GM21390 (cell line): ENCODE data around the gene SYCP2L.
"Not testable (repeated sequence)": the region's sequence is repeated elsewhere in the genome, so short reads cannot be mapped to it uniquely, and the experiment has no call there.

Source experiments
- ATAC-seq: cut with Tn5 transposase; IDR thresholded peaks from one replicate; pipeline ENCODE4 v1.9.1; 2021; ENCODE audit not compliant: unreplicated experiment

Gene SYCP2L

DNA sequence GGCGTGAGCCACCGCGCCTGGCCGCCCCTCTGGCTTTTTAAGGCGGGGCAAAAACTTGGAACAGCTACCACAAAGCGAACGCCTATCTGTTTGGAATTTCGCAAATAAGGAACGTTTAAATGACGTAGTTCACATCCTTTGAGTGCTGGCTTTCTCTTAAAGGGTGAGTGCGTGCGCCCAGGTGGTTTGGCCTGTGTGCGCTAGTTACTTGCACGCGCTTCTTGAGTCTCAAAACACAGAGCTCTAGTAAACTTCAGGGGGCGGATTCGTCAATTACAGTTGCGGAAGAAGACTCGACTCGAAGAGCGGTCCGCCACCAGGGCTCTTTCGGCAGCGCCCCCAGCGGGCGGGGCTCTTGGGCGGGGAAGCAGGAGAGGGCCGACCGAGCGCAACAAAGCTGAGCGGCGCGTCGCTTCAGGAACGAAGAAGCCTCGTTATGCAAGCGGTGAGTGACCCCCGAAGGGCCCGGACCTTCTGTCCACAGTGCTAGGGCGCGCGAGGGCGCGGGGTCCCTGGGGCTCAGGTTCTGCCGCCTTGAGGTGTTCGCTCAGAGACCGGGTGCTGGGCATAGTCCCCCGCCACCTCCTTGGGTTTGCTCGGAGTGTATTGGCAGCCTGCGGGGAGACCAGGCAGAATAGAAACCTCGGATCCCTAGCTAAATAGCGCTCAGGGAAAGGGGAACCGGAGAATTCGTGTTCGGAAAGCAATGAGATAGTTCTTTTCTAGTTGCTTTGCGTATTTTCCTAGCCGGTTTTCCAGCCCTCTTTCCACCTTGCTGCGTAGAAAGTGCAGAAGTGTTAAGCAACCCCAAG is at the start of gene SYCP2L:
Gene SYCP2L (plus strand): TSS at position 362 of the 812 bp plus-strand sequence. CDS start 75 bp downstream, at position 437.
- no peak for ATAC-seq

DNA sequence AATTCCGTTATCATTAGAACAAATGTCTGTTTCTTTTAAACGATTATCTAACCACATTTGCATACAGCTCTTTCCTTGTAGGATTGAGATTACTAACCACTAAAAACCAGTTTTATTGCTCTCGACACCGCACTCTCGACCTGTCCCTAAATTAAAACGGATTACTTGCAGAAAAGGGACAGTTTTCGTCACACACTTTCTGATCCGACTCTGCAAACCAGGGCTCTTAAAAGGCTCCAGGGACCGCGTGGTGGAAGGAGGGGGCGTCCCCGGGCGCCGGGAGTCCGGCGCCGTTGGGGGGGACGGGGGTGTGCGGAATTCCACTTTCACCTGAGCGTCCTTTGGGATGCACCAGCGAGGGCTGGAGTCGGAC is 49.2 kb upstream of the SYCP2L start:
- ATAC-seq, result no peak

GRCh38 chr6:10837995-10838793 is 48.7 kb upstream of the SYCP2L start, which contains the start of gene MAK:
TSS of gene MAK (minus strand) at chr6:10838539. CDS start at chr6:10830648, 7,891 bp downstream.
- peak; percentile 78 for ATAC-seq

DNA sequence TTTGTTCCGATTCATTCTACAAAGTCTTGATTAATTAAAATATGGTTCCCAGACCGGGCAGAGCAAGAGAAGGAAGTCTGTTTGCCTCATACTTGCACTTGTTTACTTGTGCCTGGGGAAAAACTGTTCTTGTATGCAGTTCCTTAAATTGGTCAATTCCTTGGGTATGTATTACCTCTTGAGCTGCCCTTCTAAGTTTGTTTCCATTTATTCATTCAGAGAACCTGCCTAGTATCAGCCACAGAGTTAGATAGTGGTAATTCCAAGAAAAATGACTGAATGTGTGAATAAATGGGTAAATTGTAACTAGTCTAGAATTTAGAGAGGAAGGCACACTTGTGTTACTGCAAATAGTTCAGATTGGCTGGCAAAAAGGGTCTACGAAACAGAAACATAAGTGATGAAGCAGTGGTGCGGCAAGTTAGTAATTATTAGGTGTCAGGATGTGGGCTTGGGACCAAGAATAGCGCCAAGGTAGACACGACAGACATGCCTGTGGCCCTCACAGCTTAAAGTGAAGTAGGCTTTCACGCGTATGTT is 48.0 kb upstream of the SYCP2L start:
- ATAC-seq, result peak; percentile 72

DNA sequence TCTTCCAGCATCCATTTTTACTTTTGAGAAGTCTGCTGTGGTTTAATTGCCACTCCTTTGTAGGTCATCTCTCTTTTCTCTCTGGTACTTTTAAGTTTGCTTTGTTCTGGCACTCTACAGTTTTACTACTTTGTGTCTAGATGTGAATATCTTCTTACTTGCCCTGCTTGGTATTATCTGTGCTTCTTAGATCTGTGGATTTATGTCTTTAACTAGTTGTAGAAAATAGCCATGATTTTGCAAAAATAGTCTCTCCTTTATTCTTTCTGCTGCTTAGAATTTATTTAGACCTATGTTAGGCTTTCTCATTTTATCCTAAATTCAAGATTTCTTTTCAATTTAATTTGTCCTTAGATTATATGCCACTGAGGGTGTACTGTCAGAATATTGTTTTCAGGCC is 43.3 kb upstream of the SYCP2L start:
- no peak for ATAC-seq

DNA sequence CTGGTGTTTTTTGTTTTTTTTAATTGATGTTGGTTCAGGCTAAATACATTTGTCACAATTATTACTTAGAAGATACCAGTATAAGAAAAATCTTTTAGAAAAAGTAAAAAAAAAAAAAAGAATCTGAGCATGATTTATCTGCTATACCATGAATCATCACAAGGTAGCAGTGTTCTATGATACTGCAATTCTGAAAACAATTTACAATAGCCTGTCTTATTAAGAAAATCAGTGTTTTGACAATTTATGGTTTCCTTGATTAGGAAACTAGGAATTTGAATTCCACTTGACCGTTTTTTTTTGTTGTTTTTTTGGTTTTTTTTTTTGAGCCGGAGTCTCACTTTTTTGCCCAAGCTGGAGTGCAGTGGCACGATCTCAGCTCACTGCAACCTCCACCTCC is 39.2 kb upstream of the SYCP2L start:
- no peak for ATAC-seq

GRCh38 chr6:10849901-10850300 is 37.0 kb upstream of the SYCP2L start:
- no peak for ATAC-seq

DNA sequence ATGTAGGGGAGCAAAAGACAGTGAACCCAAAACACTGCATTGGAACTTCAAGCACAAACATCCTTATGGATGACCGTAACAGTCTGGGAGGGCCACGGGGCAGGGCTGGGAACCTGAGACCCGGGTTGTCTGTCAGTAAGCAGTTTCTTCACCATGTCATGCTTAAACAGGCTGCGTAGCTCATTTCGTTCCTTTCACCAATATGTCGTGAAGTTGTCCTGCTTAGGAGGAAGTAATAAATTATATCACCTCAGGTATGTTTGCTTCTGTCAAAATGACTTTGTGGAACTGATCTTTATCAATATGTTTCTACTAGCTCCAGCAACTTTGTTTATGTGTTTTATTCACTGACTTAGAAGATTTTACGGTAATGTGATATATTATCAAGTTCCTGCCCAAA is 36.1 kb upstream of the SYCP2L start:
- no peak for ATAC-seq

- ATAC-seq, result no peak
Observed at GRCh38 chr6:10852361-10852960, 34.4 kb upstream of the SYCP2L start.

- ATAC-seq, result not testable (repeated sequence)
Observed at GRCh38 chr6:10853849-10854300, 33.0 kb upstream of the SYCP2L start.

DNA sequence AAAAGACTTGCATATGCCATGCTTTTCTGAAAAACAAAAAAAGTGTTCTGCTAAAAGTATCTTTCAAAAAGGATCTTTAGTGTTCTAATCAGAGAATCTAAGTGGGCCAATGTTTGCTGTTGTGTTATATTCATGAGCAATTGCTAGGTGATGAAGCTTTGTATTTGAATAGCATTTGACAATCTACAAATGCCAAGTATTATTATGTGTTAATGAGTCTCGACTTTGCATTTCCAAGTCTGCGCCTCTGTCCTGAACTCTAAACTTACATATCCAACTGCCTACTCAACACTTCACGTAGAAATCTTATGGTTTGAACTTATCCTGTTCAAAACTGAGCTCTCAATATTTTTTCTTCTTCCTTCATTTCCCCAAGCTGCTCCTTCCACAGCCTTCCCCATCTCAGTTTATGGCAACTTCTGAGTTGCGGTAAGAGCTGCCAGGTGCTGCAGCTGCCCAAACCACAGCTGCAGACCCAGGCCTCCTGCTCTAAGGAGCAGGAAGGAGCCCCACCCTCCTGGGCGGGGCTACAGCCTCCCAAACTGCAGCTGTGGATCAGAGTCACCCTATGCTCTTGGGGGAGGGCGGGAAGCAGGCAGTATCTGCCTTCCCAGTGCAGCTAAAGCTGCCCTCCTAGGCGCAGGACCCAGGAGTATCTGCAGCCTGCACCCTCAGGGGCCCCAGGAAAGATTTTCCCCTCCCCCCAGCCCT is 31.8 kb upstream of the SYCP2L start:
- ATAC-seq, result no peak

- ATAC-seq, result no peak
Observed at GRCh38 chr6:10857259-10857658, 29.6 kb upstream of the SYCP2L start.

GRCh38 chr6:10861086-10861485 is 25.8 kb upstream of the SYCP2L start:
- no peak for ATAC-seq

DNA sequence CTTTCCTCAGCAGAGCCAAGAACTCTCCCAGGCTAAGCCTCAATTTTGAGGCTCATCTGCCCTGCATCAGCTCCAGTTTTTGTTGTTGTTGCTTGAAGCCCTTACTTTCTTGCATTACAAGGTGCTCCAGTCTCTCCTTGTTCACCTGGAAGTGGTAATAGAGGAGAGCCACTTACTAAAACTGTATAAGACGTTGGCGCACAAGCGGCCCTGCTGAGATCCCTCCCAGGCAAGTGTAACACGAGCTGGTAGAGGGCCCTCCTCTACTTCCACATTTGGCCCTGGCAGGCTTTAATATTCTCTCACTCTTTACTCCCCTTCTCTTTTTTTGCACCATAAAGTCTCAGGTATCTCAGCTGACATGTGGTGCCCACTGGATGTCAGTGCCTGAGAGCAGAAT is 24.5 kb upstream of the SYCP2L start:
- ATAC-seq, result no peak

DNA sequence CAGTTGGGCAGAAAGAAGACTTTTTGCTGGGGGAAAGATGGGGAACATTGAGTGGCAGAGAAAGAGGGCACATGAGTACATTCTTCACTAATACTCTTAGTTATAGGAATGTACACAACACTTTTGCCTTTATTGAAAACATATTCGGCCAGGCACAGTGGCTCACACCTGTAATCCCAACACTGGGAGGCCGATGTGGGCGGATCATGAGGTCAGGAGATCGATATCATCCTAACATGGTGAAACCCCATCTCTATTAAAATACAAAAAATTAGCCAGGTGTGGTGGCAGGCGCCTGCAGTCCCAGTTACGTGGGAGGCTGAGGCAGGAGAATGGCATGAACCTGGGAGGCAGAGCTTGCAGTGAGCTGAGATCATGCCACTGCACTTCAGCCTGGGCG is 23.8 kb upstream of the SYCP2L start:
- ATAC-seq, result not testable (repeated sequence)

DNA sequence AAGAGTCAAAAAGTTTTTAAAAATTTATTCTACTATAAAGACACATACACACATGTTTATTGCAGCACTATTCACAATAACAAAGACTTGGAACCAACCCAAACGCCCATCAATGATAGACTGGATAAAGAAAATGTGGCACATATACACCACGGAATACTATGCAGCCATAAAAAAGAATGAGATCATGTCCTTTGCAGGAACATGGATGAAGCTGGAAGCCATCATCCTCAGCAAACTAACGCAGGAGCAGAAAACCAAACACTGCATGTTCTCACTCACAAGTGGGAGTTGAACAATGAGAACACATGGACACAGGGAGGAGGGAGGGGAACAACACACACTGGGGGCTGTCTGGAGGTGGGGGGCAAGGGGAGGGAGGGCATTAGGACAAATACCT is 20.1 kb upstream of the SYCP2L start:
- ATAC-seq, result not testable (repeated sequence)

- no peak for ATAC-seq
Observed at GRCh38 chr6:10867952-10868351, 18.9 kb upstream of the SYCP2L start.

DNA sequence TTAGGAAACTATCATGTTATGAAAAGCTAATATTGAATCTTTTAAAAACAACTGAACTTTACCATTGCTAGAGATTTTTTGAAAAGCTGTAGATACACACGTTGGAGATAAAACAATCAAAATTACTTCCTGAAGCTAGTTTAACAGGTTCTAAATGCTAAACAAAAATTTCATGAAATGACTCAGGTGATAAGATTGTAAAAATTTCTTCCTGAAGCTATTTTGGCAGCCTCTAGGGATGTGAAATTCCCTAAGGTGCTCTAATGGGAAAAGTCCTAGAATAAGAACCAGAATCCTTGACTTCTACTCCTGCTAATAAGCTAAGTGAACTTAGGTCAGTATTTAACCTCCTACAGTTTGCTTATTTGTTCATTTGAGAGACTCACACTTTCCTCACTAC is 13.5 kb upstream of the SYCP2L start:
- no peak for ATAC-seq

DNA sequence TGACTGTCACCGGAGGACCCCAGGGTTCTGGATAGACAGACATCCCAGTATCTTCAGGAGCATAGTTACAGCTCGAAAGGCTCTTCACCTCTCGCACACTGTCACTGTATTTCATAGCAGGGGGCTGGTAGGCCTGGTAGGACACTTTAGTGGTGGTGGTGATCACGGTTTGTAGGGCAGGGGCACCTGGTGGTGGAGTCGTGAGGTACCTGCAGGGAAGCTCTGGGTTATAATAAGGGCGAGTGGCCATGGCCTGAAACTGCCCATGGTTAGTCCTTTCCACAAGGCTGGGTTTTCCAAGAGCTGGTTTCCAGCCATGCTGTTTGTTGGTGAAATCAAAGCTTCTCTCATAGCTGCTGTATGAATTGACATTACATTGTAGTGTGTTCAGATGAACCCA is 12.6 kb upstream of the SYCP2L start:
- ATAC-seq, result no peak

GRCh38 chr6:10875026-10875425 is 11.8 kb upstream of the SYCP2L start:
- ATAC-seq, result no peak

DNA sequence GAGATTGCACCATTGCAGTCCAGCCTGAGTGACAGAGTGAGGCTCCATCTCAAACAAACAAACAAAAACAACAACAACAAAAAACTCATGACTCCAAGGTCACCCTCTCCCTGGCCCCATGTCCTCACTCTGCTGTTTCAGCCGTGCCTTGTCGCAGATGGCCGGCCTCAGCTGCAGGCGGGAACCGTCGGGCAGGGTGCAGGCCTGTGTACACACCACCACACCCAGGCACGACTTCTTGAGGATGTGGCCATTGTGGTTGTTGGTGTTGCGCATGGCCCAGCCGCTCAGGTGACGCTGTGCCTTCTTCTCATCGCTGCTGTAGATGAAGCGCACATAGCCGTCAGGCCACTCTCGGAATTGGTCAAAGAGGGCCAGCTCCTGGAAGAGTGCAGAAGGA is 9.8 kb upstream of the SYCP2L start:
- ATAC-seq, result no peak
